ENCODE measurements around the gene STRN4.
A peak's percentile ranks its signal among the peaks of the same experiment; 100 is the strongest.

Gene STRN4

DNA sequence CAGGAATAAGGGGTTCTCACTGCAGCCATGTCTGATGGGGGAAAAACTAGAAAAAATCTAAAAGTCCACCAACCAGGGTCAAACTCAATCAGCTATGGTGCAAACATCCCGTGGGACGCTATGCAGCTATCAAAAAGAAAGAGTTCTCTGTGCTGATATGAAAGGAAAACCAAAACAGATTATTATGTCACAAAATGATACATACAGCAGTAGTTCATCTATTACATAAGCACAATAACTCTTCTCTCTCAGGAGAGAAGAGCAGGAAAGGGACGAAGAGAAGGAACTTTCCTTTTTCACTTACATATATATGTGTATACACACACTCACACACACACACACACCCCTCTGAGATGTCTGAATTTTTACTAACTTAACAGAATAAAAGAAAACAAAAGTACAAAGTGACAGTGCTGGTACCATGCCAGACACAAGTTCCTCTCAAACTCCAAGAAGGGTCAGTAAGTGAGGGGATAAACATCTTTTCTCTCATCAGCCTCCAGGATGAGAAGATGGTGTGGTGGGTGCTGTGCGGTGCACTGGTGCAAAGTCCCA, 3.2 kb downstream of the STRN4 start:
- no peak for DNase-seq

DNA sequence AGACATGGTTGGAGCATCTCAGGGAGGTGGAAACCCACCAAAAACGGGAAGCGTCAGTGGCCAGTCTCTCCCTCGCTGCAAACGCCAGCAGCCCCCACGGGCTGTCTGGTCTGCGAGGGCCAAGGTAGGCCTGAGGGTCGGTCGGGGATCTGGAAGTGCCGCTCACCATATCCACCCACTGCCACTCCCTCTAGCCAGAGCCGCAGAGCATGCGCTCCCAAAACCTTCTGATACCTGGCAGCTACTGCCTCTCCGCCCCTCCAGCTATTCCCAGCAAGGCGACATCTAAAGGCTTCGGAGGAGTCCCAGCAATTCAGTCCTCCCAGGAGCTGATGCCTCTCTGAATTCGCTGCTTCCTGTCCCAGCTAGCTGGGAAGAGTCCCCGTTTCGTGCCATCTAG, 4.8 kb downstream of the STRN4 start:
- no peak for DNase-seq

DNA sequence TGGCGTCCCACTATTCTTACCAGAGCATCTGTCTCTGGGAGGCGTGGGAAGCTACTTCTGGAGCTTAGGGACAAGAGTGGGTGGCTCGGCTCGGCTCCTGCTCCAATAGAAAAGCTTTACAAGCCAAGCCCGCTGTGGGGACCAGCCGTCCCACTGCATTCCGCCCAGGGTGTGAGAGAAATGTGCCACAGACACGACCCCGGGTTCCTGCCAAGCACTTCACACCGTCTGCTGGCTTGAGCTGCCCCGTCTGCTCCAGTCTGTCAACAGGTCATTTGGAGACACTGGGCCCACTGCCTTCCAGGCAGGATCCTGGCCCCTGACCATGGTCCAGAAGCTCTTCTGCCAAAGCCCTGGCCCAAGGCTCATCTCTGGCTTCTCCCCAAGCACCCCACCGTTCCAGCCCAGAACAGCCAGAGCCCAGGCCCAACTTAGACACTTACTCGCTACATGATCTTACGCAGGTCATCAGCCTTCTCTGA, 6.9 kb downstream of the STRN4 start:
- DNase-seq: no peak

DNA sequence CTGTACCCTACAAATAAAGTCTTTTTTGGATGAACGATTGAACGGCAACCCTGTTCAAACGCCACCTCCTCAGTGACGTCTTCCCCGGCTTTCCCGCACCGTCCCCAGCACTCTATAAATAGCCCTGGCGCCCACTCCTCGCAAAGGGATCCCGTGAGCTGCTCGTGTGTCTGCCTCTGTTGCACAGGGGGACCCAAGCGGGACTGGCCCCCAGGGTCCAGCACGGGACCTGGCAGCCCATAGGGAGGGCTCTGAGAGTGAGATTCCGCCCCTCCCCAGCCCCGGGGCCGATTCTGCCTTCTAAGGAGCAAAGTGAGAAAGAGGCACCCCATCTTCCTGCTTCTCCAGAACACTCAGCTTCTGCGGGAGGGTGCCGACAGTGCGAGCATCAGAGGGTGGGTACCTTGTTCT, 8.5 kb downstream of the STRN4 start:
- DNase-seq: no peak

DNA sequence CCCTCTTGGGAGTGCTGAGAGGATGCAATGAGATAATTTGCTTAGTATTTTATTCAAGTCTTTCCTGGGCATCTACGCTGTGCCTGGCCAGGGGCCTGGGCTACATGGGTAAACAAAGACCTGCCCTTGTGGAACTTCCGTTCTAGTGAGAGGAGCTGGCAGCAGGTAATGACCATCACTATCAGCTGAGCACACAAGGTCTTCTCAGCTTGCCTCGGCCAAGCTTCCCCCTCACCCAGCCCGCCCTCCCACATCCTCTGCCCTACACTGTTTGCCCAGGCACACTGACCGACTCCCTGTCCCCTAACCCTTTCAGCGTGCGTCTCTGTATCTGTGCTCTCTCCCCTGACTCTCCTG, 9.0 kb downstream of the STRN4 start:
- no peak for DNase-seq

DNA sequence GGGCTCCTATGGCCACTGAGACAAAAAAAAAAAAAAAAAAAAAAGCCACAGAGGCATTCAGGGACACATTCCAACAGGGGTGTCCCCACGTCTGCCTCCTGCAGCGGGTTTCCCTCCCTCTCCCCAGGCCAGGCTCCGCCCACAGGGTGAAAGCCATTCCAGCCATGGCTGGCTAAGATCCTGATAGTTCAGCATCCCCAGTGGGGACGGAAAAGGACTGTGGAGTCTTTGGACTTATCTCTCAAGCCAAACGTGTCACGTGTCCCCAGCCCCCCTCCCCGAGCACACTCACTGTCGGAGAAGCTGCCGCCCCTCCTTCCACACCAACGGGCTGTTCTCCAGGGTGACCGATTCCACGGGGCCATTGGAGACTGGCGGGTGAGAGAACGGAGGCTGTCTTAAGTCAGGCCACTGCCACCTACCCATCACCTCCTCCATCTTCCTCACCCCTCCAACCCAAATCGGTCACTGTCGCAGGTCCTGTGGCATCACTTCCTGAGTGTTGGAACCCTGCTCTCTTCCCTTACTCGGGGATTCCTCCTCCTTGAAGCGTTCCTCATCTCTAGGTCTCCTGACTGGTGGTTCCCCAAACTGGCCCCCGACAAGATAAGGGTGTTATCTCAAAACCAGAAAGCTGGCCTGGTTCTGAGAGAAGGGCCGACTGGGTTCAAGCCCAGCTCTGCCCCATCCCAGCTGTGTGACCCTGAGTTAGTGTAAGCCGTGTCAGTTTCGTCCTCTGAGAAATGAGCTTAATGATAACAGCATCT, 9.5 kb downstream of the STRN4 start:
- DNase-seq: no peak

DNA sequence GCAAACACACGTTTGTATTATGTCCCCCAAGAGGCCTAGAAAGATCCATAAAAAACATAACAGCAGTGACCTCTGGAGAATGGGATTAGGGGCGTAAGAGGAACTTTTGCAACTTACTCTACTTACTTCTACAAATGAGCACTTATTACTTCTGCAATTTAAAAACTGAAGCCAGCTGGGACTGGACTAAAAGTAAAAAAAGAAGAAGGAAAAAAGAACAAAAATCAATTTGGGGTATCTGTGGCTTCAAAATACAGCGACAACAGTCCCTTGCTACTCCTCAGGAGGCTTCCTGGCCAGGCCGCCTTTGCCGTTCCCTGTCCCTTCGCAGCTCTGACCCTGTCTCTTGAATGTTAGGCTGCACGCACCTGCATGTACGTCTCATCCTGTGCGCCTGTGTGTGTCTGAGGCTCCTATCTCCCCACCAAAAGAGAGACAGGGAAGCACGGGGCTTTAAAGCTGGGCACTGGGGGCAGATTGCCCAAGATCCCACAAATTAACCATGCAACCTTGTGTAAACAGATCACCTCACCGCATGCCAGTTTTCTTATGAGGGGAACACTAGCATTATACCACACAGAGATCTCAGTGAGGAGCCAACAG, 12.5 kb downstream of the STRN4 start:
- no peak for DNase-seq

DNA sequence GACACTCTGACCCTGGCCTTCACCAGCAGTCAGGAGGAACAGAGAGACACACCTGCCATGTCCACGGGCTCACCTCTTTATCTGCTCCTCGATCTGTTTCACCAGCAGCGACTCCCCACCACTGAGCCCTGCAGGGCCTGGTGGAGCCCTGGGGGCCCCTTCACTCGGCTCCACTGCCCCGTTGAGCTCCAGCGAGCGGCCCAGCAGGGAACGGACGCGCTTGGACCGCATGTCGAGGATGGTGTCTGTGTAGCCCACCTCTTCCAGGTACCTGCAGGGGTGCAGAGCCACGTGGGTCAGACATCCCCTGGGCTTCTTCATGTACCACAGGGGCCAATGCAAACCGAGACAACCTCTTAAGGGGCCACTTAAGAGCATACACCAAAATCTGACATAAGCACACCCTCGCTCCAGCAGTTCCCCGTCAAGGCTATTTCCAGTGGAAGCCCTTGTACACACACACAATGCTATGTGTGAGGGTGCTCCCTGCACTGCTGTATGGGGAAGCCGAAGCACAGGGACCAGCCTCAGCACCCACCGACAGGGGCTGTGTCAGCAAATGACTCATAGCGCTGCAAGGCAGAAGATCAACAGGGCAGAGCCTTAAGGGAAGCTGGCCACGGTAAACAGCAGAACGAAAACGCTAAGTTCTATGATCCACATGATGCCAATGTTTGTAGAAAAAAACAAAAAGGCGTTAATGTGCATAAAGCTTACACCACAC, 13.1 kb downstream of the STRN4 start:
- DNase-seq: no peak

DNA sequence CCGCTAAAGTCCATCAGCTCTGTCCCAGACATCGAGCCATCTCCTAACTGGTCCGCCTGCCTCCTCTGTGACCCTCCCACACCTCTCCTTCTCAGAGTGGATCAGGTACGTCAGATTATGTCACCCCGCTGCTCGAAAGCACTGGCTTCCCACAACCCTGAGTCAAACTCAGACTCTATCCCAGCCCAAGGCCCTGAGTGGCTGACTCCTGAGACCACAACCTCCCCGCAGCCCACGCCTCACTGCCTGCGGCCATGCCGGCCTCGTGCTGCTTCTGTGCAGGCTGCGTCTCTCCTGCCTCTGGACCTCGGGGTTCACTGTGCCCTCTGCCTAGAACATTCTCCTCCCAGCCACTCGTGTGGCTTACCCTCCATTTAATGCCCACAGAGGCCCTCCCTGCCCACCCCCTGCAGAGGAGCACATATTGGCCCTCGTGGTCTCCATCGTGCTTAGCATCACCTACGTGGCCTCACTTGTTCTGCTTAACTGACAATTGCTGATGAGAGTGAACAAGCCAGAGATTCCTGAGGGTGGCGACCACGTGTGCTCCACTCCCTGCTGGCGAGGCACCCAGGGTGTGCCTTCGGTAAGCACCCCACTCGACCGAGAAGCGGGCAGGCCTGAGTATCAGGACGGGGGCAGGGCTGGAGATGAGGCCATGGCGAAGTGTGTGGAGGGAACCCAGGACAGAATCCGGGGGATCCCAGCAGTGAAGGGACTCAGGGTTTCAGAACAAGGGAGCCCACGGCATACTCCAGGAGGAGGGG, 13.9 kb downstream of the STRN4 start:
- DNase-seq: no peak

DNA sequence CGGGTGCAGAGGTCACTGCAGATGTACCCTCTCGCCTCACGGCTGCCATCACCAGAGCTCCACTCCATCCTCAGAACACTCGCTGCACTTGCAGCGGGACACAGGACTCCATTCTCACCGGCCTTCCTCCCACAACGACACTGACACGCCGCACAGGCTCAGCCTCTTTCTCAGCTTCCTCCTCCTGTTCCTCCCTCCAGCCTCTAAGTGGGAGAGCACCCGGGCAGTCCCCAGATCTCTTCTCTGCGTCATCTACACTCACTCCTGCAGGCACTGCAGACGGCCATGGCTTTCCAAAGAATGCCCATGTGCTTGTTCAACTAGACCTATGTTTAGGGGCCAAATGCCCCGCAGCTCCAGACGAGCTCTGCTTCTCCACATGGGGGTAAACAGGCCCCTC, 14.7 kb downstream of the STRN4 start:
- no peak for DNase-seq

DNA sequence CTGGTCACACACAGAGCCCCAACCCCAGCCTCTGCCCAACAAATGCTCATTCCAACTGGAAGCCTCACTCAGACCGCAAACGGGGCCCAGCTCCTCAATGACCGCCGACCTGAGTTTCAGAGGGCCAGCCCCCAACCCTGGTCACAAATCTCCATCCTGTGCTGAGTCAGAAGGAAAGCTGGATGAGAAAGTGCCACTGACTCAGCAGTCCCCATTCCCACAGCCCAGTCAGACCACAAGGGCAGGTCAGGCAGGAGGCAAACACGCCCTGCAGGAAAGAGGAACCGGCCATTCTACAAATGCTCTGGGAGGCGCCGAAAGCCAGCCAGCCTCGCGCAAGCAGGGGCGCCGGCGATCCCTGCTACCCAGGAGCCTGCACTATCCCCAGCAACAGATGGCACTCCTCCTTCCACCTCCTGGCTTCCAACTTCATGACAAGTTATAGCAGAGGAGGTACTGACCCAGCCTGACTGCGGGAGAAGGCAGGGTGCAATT, 15.2 kb downstream of the STRN4 start:
- DNase-seq: no peak

DNA sequence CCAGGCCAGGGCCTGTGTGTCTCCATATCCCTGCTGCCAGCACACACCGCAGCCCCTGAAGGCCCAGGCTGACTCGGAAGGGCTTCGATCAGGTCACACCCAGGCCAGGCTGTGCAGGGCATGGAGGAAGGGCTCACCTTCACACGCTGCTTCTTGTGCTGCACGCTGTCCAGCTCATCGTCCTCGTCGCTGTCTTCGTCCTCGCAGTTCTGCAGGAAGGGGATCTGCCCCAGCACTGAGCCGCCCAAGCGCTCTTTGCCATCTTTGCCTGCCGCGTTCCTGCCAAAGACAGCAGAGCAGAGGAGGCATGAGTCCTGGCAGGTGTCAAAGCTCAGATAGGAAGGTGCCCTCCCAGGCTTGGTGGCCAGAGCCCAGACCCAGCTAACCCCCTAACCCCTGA, 15.7 kb downstream of the STRN4 start:
- no peak for DNase-seq

DNA sequence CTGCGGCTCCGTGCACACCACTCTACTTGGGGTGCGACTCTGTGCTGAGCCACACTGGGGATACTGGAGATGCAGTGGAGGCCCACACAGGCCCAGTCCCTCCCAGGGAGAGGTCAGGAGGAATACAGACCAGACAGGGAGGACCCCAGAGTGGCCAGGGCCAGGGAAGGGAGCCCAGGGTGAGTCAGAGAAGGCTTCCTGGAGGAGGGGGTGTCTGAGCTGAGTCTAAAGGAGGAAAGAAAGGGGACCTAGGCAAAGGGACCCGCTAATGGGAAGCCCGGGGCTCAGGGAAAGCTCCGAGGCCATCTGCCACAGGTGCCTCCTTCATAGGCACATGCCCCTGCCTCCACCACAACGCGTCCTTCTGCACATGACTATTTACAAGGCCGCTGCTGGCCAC, 16.1 kb downstream of the STRN4 start:
- no peak for DNase-seq

DNA sequence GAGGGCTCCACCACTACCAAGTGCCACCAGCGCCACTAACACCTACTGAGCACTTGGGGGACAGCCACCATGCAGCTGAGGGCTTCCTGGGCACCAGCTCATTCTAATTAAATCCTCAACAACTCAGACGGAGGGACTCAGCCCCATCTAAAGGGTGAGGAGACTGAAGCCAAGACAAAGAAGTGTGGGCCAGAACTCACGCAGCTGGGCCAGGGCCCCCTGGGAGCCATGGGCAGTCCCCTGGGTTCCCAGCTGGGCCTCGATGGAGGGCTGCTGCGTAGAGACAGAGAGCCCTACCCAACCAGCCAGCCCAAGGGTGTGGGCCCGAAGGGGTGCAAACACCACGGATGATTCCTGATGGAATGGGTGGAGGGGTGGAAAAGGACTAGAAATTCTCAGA, 16.6 kb downstream of the STRN4 start:
- no peak for DNase-seq

DNA sequence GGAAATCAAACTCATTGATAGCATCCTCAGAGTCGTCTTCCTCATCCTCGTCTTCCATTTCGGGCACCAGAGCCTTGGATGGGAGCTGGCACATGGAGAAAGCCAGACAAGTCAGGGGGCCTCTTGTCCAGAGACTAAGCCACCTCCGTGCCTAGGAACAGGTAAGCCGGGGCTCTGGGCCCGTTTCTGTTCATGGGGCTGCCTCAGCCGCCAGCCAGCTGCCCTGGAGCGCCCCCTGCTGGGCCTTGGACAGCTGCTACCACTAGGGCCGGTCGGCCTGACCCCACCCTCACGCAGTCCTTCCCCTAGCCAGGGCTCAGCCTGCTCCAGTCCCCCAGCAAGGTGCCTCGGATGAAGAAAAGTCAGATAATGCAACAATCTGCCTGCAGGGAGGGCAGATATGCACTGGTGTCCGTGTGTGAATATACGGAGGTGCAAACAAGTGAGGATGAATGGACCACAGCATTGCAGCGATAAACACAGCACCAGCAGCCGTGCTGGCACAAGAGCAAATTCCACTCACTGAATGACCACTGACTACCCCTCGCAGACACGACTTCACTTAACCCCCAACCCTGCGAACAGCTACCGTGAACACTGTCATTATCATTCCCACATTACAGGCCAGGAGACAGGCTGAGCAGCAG, 17.4 kb downstream of the STRN4 start:
- DNase-seq: peak; percentile 51

DNA sequence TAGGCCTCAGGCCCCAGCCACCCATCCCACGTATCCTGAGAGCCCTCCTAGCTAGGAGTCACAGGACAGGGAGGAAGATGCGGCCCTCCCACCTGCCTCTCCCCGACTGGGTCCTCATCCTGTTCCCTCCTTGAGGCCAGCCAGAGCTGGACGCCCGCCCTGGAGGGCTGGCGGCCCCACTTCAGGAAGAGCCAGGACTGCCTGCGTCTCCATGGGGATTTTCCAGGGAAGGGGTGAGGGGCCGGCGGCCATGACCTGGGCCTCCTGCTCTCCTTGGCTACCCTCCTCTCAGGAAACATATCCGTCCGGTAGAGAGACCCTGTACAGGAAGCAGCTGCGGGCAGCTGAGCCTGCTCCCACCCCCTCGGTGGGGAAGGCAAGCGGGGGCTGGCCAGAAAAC, 18.0 kb downstream of the STRN4 start:
- DNase-seq: no peak

DNA sequence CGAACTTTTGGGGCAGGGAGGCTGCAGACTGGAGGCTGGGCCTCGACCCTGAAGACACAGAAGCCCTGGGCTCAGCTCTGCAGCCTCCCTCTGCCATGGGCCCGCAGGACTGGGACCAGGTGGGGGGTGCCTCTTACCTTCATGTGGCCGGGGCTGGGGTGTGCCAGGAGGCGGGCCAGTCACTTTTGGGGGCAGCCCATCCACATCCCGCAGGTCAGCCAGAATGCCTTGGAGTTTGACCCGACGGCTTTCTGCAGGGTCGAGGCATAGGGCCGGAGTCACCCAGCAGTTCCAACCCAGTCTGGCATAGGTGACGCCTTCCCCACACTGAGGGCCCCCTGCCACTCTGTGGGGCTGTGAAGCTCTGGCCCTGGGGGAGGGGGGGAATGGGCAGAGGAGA, 18.5 kb downstream of the STRN4 start:
- DNase-seq: no peak

DNA sequence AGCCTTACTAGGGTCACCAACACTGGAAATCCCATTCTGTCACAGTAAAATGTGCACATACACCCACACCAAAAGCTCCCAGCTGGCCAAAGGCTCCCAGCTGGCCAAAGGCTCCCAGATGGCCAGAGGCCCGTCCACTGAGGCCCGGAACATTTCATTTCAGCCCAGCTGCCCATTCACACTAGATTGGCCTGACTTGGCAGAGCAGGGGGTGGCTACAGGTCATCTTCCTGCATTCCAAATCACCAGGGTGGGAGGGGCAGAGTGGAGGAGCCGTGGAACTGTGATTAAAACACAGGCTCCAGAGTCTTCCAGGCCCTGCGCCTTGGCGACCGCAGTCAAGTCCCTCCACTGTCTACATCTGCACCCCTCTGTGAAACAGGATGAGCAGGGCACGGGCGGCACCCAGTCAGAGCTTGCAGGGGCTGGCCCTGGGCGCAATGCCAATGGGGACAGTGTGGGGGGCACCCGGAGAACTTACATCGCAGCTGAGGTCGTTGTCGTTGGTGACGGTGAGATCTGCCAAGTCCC, 19.2 kb downstream of the STRN4 start:
- DNase-seq: no peak

DNA sequence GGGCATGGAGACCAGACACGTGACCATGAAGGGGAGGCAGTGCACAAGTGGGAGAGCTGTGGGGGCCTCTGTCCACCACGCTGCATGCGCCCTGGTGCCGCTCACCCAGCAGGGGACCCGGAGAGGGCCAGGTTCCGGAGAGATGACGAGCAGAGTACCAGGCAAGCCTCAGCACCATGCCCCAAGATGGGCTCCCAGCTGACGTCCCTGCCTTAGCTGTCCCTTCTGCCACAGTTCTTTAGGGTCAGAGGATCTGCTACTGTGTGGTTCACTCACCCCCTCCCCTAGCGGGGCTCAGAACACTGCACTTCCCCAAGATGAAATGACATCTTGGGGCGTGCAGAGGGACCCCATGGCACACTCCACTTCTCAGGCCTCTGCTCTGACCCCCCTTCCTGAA, 19.7 kb downstream of the STRN4 start:
- DNase-seq: no peak

DNA sequence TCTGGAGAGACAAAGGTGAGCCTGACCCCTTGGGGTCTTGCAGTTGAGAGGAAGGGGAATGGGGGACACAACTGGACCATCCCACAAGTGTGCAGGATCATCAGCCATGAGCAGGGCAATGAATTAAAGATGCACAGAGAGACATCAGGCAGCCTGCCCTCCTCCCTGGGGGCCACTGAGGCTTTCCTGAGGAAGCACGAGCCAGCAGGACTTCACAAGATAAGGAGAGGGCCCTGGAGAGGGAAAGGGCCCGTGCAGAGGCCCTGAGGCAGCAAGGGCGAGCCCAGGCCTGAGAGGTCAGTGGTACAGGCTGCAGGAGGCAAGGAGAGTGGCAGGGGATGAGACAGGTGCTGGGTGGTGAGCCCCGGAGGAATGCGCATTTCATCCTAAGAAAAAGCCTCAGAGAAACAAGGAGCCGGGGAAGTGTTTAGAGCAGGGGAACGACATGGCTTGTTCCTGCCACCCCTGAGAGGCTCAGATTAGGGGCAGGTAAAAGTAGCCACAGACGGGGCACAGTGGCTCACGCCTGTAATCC, 20.3 kb downstream of the STRN4 start:
- DNase-seq: no peak

DNA sequence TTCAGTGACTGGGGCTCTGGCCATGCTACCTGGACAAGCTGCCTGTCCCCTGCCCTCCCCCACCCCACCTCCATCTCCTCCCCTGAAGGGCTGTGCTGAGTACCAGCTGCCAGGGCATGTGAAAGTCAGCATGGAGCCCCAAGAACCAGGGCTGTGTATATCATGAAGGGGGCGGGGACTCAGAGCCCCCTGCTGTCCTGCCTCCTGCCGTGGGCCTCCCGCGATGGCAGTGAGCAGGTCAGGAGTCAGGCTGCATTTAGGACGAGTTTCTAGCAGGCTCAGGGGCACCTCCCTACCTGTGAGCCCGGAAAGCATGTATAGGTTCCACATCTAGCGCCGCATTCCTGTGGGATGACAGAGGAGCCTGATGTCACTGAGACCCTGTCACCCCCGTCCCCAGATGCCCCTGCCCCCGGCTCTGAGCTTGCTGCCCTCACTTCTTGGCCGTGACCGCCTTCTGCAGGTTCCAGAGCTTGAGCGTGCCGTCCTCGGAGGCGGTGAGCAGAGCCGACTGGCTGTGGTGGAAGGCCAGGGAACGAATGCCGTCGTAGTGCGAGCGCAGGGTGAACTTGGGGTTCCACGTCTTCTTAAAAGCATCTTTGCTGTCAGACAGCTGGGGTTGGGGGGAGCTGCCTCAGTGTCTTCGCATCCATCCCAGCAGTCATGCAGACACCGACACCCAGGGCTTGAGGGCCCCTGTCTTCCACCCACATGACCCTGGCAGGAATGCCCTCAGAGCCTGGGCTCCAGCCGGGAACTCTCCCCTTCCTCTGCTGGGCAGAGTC, 21.0 kb downstream of the STRN4 start:
- DNase-seq: no peak

Measured in NCI-H69 (cell line).